HCT116 (cell line): Measurements from ENCODE around the gene C2orf68. TPM values are rescaled to one million over a fixed set of nuclear protein-coding genes. Genes with fewer than 3 reads are reported as not detected.

Experiments used
- ATAC-seq: fragments of 200-7000 bp; cut with Tn5 transposase; 2 replicates; pipeline ENCODE4 v1.9.1; 2020; ENCODE audit warnings: mild to moderate bottlenecking, moderate library complexity
- BruUV-seq: library from RNA; stranded (reverse); fragments of 400-500 nt; replicated peaks from 2 replicates; lab custom pipeline; 2021; lab: Mats Ljungman, UMichigan
- CTCF ChIA-PET: fragments of 300-600 bp; sonication (Branson Sonifier 250); formaldehyde crosslinking; loops from one replicate; lab custom pipeline; 2021; ENCODE audit warnings: antibody characterized with exemption; lab: Charles Lee
- POLR2A ChIA-PET: fragments of 300-600, 350-600 bp; sonication (Branson Sonifier 250); formaldehyde crosslinking; loops from one replicate; lab custom pipeline; 2021; ENCODE audit warnings: antibody characterized with exemption; lab: Charles Lee
- RAD21 ChIA-PET, 2 experiments: fragments of 300-600 bp; sonication (Branson Sonifier 250); formaldehyde crosslinking; loops; one replicate each; lab custom pipeline; 2023; ENCODE audit warnings: low total read pairs in 2 of 2; ENCODE audit not compliant: uncharacterized antibody in 2 of 2, unreplicated experiment in 2 of 2, low non-redundant PET in 1 of 2; lab: Charles Lee
- DNase-seq: peaks from one replicate; pipeline ENCODE4 v3.0.0-alpha.2; 2010; ENCODE audit warnings: low read depth, low spot score
- H2AFZ ChIP-seq: fragments of 200-600 bp; shearing (Covaris generic), sonication (generic); 2 replicates; pipeline ENCODE4 v1.6.1; 2017; ENCODE audit warnings: low read depth, mixed run types, mixed read lengths, antibody characterized with exemption, low read length; ENCODE audit not compliant: poor library complexity, severe bottlenecking
- H3K27ac ChIP-seq: 2 replicates; pipeline ENCODE4 v1.5.1; 2012; ENCODE audit warnings: low read depth, low read length
- H3K27me3 ChIP-seq: fragments of 200-600 bp; sonication (generic); 2 replicates; pipeline ENCODE4 v1.6.1; 2016; ENCODE audit warnings: mixed run types, low read length, mixed read lengths; ENCODE audit not compliant: insufficient read depth
- H3K36me3 ChIP-seq, 2 experiments: fragments of 200-500 bp in 1 of 2; fragments of 200-600 bp in 1 of 2; sonication (Bioruptor generic) in 1 of 2; sonication (generic) in 1 of 2; 2 replicates each; pipeline versions ENCODE4 v1.5.1 to v1.6.1; 2014 to 2016; ENCODE audit warnings: low read length in 2 of 2, inconsistent platforms in 1 of 2, mixed read lengths in 1 of 2, mixed run types in 1 of 2; ENCODE audit not compliant: insufficient read depth in 2 of 2, control insufficient read depth in 1 of 2
- H3K4me1 ChIP-seq, 2 experiments: fragments of 200-600 bp in 1 of 2; sonication (generic) in 1 of 2; 2 replicates each; pipeline versions ENCODE4 v1.5.1 to v1.6.1; 2012 to 2017; ENCODE audit warnings: low read length in 2 of 2, inconsistent platforms in 1 of 2, mild to moderate bottlenecking in 1 of 2, mixed read lengths in 1 of 2, mixed run types in 1 of 2, moderate library complexity in 1 of 2; ENCODE audit not compliant: insufficient read depth in 2 of 2, control insufficient read depth in 1 of 2
- H3K4me2 ChIP-seq: fragments of 200-600 bp; sonication (generic); 2 replicates; pipeline ENCODE4 v1.6.1; 2017; ENCODE audit warnings: mixed run types, low read length, mixed read lengths
- H3K4me3 ChIP-seq, 2 experiments: fragments of 200-600 bp in 1 of 2; sonication (generic) in 1 of 2; replicated peaks in 1 of 2; 2 replicates each; pipeline ENCODE4 v1.5.1; 2011 to 2016; ENCODE audit warnings: low read length in 2 of 2, control low read depth in 1 of 2, low read depth in 1 of 2, mild to moderate bottlenecking in 1 of 2, mixed read lengths in 1 of 2, mixed run types in 1 of 2
- H3K79me2 ChIP-seq: fragments of 200-600 bp; sonication (generic); 2 replicates; pipeline ENCODE4 v1.6.1; 2017; ENCODE audit warnings: mild to moderate bottlenecking, mixed run types, low read length, moderate library complexity, mixed read lengths; ENCODE audit not compliant: insufficient read depth
- H3K9ac ChIP-seq: fragments of 200-600 bp; sonication (generic); 2 replicates; pipeline ENCODE4 v1.6.1; 2016; ENCODE audit warnings: low read length, mixed read lengths
- H3K9me2 ChIP-seq: fragments of 200-600 bp; sonication (generic), shearing (Covaris generic); 2 replicates; pipeline ENCODE4 v1.6.1; 2017; ENCODE audit warnings: mixed run types, mild to moderate bottlenecking, moderate library complexity; ENCODE audit not compliant: insufficient read depth
- H3K9me3 ChIP-seq, 2 experiments: fragments of 200-500 bp in 1 of 2; fragments of 200-600 bp in 1 of 2; sonication (Bioruptor generic) in 1 of 2; sonication (generic) in 1 of 2; 2 replicates each; pipeline ENCODE4 v1.6.1; 2014 to 2017; ENCODE audit warnings: low read length in 2 of 2, mixed read lengths in 2 of 2, inconsistent platforms in 1 of 2, low read depth in 1 of 2, mild to moderate bottlenecking in 1 of 2, mixed run types in 1 of 2, moderate library complexity in 1 of 2; ENCODE audit not compliant: control insufficient read depth in 1 of 2, insufficient read depth in 1 of 2
- H4K20me1 ChIP-seq: fragments of 200-600 bp; sonication (generic), shearing (Covaris generic); 2 replicates; pipeline ENCODE4 v1.6.1; 2017; ENCODE audit warnings: mixed run types, mild to moderate bottlenecking, moderate library complexity; ENCODE audit not compliant: insufficient read depth
- EGR1 ChIP-seq: IDR thresholded peaks from 2 replicates; pipeline ENCODE4 v1.6.1; 2012; ENCODE audit warnings: low read depth
- POLR2AphosphoS5 ChIP-seq: IDR thresholded peaks from 2 replicates; pipeline ENCODE4 v1.6.1; 2011; ENCODE audit warnings: mild to moderate bottlenecking, low read depth, low read length, moderate library complexity
- SP1 ChIP-seq: IDR thresholded peaks from 2 replicates; pipeline ENCODE4 v1.6.1; 2012; ENCODE audit warnings: low read depth
- SRF ChIP-seq: IDR thresholded peaks from 2 replicates; pipeline ENCODE4 v1.6.1; 2012; ENCODE audit warnings: low read depth
- ZFX ChIP-seq: fragments of 450-650 bp; IDR thresholded peaks from 2 replicates; pipeline ENCODE4 v1.6.1; 2017
- ZNF274 ChIP-seq: fragments of 200-500 bp; sonication (Bioruptor generic); IDR thresholded peaks from 2 replicates; pipeline ENCODE4 v1.6.1; 2014; ENCODE audit warnings: mild to moderate bottlenecking, low read depth, low read length, inconsistent platforms
- intact Hi-C: fragments of 100-400 bp; cut with micrococcal nuclease; formaldehyde crosslinking; loops from 2 replicates; pipeline ENCODE4 v1.10.0; 2022
- total RNA-seq: library from RNA; stranded (reverse); gene quantifications from one replicate; pipeline ENCODE4 v1.2.1, GENCODE V29; 2021; ENCODE audit not compliant: unreplicated experiment
- TF ChIP-seq, protein P1 (sequence below): IDR thresholded peaks from 2 replicates; pipeline ENCODE4 v1.6.1; 2012; ENCODE audit warnings: low read depth
- TF ChIP-seq, protein P2 (sequence below), 3 experiments: fragments of 200-600 bp in 1 of 3; sonication (generic) in 1 of 3; IDR thresholded peaks in 2 of 3; conservative IDR thresholded peaks in 1 of 3; 2 replicates each; pipeline ENCODE4 v1.5.1; 2012 to 2017; ENCODE audit warnings: low read depth in 2 of 3, low read length in 2 of 3, antibody characterized with exemption in 1 of 3, borderline replicate concordance in 1 of 3, control low read depth in 1 of 3, mild to moderate bottlenecking in 1 of 3, mixed read lengths in 1 of 3, mixed run types in 1 of 3, moderate library complexity in 1 of 3; ENCODE audit not compliant: insufficient read depth in 1 of 3
- TF ChIP-seq, protein P3 (sequence below): IDR thresholded peaks from 2 replicates; pipeline ENCODE4 v1.6.1; 2012
- TF ChIP-seq, protein P4 (sequence below): IDR thresholded peaks from 2 replicates; pipeline ENCODE4 v1.6.1; 2011; ENCODE audit warnings: mild to moderate bottlenecking, low read length, moderate library complexity; ENCODE audit not compliant: insufficient replicate concordance; ENCODE audit errors: extremely low read depth
- TF ChIP-seq, protein P5 (sequence below): IDR thresholded peaks from 2 replicates; pipeline ENCODE4 v1.6.1; 2012

The C2orf68 gene
- total RNA-seq, 1 experiment from 2014 or later: 21.8 TPM

DNA sequence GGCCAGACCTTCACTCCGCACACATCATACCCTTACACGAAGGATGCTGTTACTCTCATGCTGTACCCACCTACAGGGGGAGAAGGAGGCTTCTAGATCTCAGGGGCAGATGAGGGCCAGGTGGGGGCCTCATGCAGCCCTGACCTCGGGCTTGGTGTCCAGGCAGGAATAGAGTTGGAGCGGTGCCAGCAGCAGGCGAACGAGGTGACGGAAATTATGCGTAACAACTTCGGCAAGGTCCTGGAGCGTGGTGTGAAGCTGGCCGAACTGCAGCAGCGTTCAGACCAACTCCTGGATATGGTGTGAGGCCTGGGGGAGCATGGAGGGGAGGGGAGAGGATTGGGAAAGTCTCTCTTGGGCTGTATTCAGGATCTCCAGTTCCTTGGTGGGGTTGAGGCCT lies 20.3 kb downstream of the C2orf68 start:
- POLR2A ChIA-PET: interaction anchor here (1.5 kb wide), 1 partner anchor 10 kb away, joined by 3 read pairs; no protein-coding TSS in a partner anchor
- no peak for ATAC-seq
- no peaks in the 10 kb centered on the region for H3K9me2 ChIP-seq
- H3K4me2 ChIP-seq: no peak overlapping the region
- H3K27me3 ChIP-seq: no peaks in the 10 kb centered on the region
- no TSS peak for BruUV-seq
- no peak overlapping the region for H3K9ac ChIP-seq
- CTCF ChIA-PET: no interaction called here
- RAD21 ChIA-PET: no interaction called here
- H3K4me3 ChIP-seq: no peak overlapping the region
- no peak overlapping the region for H3K27ac ChIP-seq
- no peaks in the 10 kb centered on the region for H3K9me3 ChIP-seq
- no peaks in the 10 kb centered on the region for H4K20me1 ChIP-seq
- intact Hi-C loops: no loop called here
- H3K4me1 ChIP-seq: peaks cover 8 to 24% of the 10 kb centered on the region in 2 experiments
- no peak overlapping the region for H2AFZ ChIP-seq
- H3K36me3 ChIP-seq: no peaks in the 10 kb centered on the region
- peaks cover 11% of the 10 kb centered on the region for H3K79me2 ChIP-seq
- no peak for DNase-seq
- TF ChIP-seq EGR1 (no peak), SRF (no peak), ZNF274 (no peak), ZFX (no peak), POLR2AphosphoS5 (no peak), SP1 (no peak)
- TF ChIP-seq, protein P1, sequence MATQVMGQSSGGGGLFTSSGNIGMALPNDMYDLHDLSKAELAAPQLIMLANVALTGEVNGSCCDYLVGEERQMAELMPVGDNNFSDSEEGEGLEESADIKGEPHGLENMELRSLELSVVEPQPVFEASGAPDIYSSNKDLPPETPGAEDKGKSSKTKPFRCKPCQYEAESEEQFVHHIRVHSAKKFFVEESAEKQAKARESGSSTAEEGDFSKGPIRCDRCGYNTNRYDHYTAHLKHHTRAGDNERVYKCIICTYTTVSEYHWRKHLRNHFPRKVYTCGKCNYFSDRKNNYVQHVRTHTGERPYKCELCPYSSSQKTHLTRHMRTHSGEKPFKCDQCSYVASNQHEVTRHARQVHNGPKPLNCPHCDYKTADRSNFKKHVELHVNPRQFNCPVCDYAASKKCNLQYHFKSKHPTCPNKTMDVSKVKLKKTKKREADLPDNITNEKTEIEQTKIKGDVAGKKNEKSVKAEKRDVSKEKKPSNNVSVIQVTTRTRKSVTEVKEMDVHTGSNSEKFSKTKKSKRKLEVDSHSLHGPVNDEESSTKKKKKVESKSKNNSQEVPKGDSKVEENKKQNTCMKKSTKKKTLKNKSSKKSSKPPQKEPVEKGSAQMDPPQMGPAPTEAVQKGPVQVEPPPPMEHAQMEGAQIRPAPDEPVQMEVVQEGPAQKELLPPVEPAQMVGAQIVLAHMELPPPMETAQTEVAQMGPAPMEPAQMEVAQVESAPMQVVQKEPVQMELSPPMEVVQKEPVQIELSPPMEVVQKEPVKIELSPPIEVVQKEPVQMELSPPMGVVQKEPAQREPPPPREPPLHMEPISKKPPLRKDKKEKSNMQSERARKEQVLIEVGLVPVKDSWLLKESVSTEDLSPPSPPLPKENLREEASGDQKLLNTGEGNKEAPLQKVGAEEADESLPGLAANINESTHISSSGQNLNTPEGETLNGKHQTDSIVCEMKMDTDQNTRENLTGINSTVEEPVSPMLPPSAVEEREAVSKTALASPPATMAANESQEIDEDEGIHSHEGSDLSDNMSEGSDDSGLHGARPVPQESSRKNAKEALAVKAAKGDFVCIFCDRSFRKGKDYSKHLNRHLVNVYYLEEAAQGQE: no peak
- TF ChIP-seq, protein P2, sequence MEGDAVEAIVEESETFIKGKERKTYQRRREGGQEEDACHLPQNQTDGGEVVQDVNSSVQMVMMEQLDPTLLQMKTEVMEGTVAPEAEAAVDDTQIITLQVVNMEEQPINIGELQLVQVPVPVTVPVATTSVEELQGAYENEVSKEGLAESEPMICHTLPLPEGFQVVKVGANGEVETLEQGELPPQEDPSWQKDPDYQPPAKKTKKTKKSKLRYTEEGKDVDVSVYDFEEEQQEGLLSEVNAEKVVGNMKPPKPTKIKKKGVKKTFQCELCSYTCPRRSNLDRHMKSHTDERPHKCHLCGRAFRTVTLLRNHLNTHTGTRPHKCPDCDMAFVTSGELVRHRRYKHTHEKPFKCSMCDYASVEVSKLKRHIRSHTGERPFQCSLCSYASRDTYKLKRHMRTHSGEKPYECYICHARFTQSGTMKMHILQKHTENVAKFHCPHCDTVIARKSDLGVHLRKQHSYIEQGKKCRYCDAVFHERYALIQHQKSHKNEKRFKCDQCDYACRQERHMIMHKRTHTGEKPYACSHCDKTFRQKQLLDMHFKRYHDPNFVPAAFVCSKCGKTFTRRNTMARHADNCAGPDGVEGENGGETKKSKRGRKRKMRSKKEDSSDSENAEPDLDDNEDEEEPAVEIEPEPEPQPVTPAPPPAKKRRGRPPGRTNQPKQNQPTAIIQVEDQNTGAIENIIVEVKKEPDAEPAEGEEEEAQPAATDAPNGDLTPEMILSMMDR (IDR thresholded peaks at IDR 0.05 in 2 of 3, conservative IDR thresholded peaks at IDR 0.05 in 1 of 3; ENCODE audit: borderline replicate concordance in 1 of 3, insufficient read depth in 1 of 3, low read depth in 2 of 3, low read length in 2 of 3): no peak
- TF ChIP-seq, protein P3, sequence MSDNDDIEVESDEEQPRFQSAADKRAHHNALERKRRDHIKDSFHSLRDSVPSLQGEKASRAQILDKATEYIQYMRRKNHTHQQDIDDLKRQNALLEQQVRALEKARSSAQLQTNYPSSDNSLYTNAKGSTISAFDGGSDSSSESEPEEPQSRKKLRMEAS: no peak
- TF ChIP-seq, protein P4, sequence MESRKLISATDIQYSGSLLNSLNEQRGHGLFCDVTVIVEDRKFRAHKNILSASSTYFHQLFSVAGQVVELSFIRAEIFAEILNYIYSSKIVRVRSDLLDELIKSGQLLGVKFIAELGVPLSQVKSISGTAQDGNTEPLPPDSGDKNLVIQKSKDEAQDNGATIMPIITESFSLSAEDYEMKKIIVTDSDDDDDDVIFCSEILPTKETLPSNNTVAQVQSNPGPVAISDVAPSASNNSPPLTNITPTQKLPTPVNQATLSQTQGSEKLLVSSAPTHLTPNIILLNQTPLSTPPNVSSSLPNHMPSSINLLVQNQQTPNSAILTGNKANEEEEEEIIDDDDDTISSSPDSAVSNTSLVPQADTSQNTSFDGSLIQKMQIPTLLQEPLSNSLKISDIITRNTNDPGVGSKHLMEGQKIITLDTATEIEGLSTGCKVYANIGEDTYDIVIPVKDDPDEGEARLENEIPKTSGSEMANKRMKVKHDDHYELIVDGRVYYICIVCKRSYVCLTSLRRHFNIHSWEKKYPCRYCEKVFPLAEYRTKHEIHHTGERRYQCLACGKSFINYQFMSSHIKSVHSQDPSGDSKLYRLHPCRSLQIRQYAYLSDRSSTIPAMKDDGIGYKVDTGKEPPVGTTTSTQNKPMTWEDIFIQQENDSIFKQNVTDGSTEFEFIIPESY: no peak
- TF ChIP-seq, protein P5, sequence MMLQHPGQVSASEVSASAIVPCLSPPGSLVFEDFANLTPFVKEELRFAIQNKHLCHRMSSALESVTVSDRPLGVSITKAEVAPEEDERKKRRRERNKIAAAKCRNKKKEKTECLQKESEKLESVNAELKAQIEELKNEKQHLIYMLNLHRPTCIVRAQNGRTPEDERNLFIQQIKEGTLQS: no peak
